Activated B cell treated with CpG ODN at 0.5 μM for 24 hours (primary cell): ENCODE results near the gene YAF2. TPM values are rescaled to one million over a fixed set of nuclear protein-coding genes. Genes with fewer than 3 reads are reported as not detected.

Experiments used
- ATAC-seq: fragments of 200-7000 bp; cut with Tn5 transposase; one replicate; pipeline ENCODE4 v1.10.0; 2021; ENCODE audit warnings: low read depth, mild to moderate bottlenecking, moderate library complexity
- CTCF ChIA-PET: fragments of 350-600 bp; sonication (Branson Sonifier 250); formaldehyde crosslinking; loops from one replicate; lab custom pipeline; 2021; ENCODE audit warnings: antibody characterized with exemption; lab: Charles Lee
- POLR2A ChIA-PET: fragments of 350-600 bp; sonication (Branson Sonifier 250); formaldehyde crosslinking; loops from one replicate; lab custom pipeline; 2021; ENCODE audit warnings: antibody characterized with exemption; lab: Charles Lee
- DNase-seq: peaks from one replicate; pipeline ENCODE4 v3.0.0; 2022
- H3K27ac Mint-ChIP-seq: one replicate; pipeline ENCODE4 v1.8.0; 2020; ENCODE audit warnings: mixed read lengths
- H3K27me3 Mint-ChIP-seq: one replicate; pipeline ENCODE4 v1.8.0; 2021; ENCODE audit warnings: mixed read lengths
- H3K36me3 Mint-ChIP-seq: one replicate; pipeline ENCODE4 v1.8.0; 2021; ENCODE audit warnings: low read depth, mixed read lengths
- H3K4me1 Mint-ChIP-seq: one replicate; pipeline ENCODE4 v1.8.0; 2021; ENCODE audit warnings: mixed read lengths
- H3K4me3 Mint-ChIP-seq: one replicate; pipeline ENCODE4 v1.8.0; 2020; ENCODE audit warnings: mild to moderate bottlenecking, mixed read lengths
- H3K9me3 Mint-ChIP-seq: one replicate; pipeline ENCODE4 v1.8.0; 2020; ENCODE audit warnings: mixed read lengths
- intact Hi-C: fragments of 100-400 bp; cut with micrococcal nuclease; formaldehyde crosslinking; loops from one replicate; pipeline ENCODE4 v1.15.1; 2024
- total RNA-seq: library from RNA; stranded (reverse); gene quantifications from 2 replicates; pipeline ENCODE4 v1.2.3, GENCODE V29; 2022
- TF ChIP-seq, protein P1 (sequence below): fragments of 200-600 bp; IDR thresholded peaks from one replicate; pipeline ENCODE4 v1.8.0; 2022; ENCODE audit warnings: antibody characterized with exemption, mild to moderate bottlenecking

YAF2 gene
- total RNA-seq, 1 donor from 2014 or later = 38.5 TPM

DNA sequence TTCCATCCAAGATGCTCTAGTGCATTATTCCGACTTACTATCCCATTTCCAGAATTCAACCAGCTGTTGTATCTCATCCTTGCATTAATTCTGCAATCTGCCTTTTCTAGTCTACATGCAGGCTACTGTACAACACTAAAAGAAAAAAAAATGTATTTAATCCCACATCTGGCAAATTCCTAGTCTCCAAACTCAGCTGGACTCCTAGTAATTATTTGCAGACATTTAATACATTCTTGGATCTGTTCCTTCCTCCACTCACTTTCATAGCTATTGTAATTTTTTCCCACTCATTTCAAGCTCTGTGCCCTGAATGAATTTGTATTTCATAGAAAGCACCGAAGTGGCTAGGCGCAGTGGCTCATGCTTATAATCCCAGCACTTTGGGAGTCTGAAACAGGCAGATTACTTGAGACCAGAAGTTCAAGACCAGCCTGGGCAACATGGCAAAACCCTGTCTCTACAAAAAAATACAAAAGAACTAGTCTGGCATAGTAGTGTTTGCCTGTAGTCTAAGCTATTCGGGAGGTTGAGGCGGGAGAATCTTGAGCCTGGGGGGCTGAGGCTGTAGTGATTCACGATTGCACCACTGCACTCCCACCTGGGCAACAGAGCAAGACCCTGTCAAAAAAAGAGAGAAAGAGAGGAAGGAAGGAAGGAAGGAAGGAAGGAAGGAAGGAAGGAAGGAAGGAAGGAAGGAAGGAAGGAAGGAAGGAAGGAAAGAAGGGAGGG, 39.5 kb upstream of the YAF2 start:
- TF ChIP-seq, protein P1, sequence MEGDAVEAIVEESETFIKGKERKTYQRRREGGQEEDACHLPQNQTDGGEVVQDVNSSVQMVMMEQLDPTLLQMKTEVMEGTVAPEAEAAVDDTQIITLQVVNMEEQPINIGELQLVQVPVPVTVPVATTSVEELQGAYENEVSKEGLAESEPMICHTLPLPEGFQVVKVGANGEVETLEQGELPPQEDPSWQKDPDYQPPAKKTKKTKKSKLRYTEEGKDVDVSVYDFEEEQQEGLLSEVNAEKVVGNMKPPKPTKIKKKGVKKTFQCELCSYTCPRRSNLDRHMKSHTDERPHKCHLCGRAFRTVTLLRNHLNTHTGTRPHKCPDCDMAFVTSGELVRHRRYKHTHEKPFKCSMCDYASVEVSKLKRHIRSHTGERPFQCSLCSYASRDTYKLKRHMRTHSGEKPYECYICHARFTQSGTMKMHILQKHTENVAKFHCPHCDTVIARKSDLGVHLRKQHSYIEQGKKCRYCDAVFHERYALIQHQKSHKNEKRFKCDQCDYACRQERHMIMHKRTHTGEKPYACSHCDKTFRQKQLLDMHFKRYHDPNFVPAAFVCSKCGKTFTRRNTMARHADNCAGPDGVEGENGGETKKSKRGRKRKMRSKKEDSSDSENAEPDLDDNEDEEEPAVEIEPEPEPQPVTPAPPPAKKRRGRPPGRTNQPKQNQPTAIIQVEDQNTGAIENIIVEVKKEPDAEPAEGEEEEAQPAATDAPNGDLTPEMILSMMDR = no peak
- Mint-ChIP-seq H3K36me3 (no peaks in the 10 kb centered on the region), H3K4me1 (no peaks in the 10 kb centered on the region), H3K27me3 (no peaks in the 10 kb centered on the region), H3K9me3 (no peaks in the 10 kb centered on the region), H3K27ac (no peak overlapping the region), H3K4me3 (no peak overlapping the region)
- ChIA-PET POLR2A (no interaction called here), CTCF (no interaction called here)
- intact Hi-C loops = no loop called here
- ATAC-seq (no peak), DNase-seq (no peak)

DNA sequence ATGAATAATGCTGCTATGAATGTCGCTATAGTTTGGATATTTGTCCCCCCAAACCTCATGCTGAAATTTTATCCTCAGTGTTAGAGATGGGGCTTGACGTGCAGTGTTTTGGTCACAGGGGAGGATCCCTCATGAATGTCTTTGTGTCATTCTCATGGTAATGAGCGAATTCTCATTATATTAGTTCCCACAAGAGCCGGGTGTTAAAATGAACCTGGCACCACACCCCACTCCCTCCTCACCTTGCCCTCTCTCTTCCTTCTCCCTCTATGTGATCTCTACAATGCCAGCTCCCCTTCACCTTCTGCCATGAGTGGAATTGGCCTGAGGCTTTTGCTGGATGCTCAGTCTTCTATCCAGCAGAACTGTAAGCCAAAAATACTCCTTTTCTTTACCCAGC, 37.5 kb upstream of the YAF2 start:
- TF ChIP-seq, protein P1 = no peak
- intact Hi-C loops = no loop called here
- Mint-ChIP-seq H3K9me3 (no peaks in the 10 kb centered on the region), H3K27ac (no peak overlapping the region), H3K4me3 (no peak overlapping the region), H3K4me1 (no peaks in the 10 kb centered on the region), H3K27me3 (peaks cover 4% of the 10 kb centered on the region), H3K36me3 (no peaks in the 10 kb centered on the region)
- ChIA-PET POLR2A (no interaction called here), CTCF (no interaction called here)
- no peak for ATAC-seq
- no peak for DNase-seq

DNA sequence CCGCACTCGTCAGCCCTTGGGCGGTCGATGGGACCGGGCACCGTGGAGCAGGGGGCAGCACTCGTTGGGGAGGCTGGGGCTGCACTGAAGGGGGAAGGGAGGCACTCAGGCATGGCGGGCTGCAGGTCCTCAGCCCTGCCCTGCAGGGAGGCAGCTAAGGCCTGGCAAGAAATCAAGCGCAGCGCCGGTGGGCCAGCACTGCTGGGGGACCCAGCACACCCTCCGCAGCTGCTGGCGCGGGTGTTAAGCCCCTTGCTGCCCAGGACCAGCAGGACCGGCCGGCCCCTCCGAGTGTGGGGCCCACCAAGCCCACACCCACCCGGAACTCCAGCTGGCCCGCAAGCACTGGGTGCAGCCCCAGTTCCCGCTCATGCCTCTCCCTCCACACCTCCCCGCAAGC, 35.7 kb upstream of the YAF2 start:
- CTCF ChIA-PET = no interaction called here
- H3K36me3 Mint-ChIP-seq = no peaks in the 10 kb centered on the region
- ATAC-seq = no peak
- POLR2A ChIA-PET = no interaction called here
- H3K4me1 Mint-ChIP-seq = no peaks in the 10 kb centered on the region
- intact Hi-C loops = no loop called here
- H3K27ac Mint-ChIP-seq = no peak overlapping the region
- TF ChIP-seq, protein P1 = no peak
- no peaks in the 10 kb centered on the region for H3K9me3 Mint-ChIP-seq
- peaks cover 6% of the 10 kb centered on the region for H3K27me3 Mint-ChIP-seq
- no peak for DNase-seq
- no peak overlapping the region for H3K4me3 Mint-ChIP-seq

DNA sequence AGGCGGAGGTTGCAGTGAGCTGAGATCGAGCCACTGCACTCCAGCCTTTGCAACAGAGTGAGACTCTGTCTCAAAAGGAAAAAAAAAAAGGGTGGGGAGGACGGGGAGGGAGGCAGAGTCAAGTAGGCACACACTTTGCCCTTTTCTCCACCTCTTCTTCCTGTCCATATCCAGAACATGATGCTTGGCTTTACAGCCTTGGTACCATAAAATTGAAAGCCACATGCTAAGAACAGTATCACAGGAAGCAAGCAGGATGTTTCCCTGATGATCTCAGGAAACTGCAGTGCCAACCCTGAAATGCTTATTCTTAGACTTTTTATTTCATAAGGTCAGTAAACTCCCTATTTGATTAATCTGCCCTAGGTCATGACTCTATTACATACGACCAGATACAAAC, 32.5 kb upstream of the YAF2 start:
- Mint-ChIP-seq H3K27ac (no peak overlapping the region), H3K36me3 (no peaks in the 10 kb centered on the region), H3K4me3 (no peak overlapping the region), H3K27me3 (peaks cover 6% of the 10 kb centered on the region), H3K9me3 (no peaks in the 10 kb centered on the region), H3K4me1 (no peaks in the 10 kb centered on the region)
- intact Hi-C loops = no loop called here
- CTCF ChIA-PET = no interaction called here
- TF ChIP-seq, protein P1 = no peak
- POLR2A ChIA-PET = no interaction called here
- ATAC-seq (no peak), DNase-seq (no peak)

DNA sequence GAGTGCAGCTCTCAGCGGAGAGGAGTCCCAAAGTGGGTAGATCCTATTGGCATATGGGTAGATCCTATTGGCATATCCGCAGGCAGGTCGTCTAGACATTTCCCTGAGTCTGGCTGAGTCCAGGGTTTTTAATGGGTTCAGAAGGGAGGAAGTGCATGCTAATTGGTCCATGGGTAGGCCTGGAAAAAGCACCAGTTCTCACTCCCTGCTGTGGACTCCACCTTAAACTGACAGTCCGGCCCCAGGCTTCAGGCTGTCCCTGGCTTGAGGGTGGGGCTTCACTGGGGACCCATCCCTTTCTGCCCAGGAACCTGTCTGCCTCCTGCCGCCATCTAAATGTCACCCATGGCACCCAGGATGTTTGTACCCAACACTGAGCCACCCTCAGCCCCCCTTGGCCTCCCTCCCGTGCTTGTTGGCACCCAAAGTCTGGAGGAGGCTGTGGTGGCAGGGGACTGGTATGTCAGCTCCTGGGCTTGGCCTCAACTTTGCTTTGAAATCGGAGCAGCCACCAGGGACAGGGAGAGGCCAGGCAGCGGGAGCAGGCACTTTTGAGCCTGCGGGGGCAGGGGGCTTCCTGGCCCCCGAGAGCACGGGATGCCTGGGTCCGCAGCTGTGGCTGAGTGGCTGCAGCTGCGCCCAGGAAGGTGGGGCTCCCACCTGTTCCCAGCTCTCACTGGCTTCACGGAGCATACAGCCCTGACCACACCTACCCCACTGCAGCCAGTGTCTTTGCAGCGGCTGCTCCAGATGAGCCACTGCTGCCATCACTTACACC, 29.6 kb upstream of the YAF2 start:
- TF ChIP-seq, protein P1 = no peak
- Mint-ChIP-seq H3K9me3 (no peaks in the 10 kb centered on the region), H3K36me3 (no peaks in the 10 kb centered on the region), H3K4me1 (no peaks in the 10 kb centered on the region), H3K27me3 (peaks cover 6% of the 10 kb centered on the region), H3K4me3 (no peak overlapping the region), H3K27ac (no peak overlapping the region)
- ChIA-PET CTCF (no interaction called here), POLR2A (no interaction called here)
- intact Hi-C loops = no loop called here
- DNase-seq (no peak), ATAC-seq (no peak)
